IMR-90 (cell line): ENCODE data around the gene BAIAP2. TPM values are rescaled to one million over a fixed set of nuclear protein-coding genes. Genes with fewer than 3 reads are reported as not detected.

ENCODE experiments used
- ATAC-seq: fragments of 200-7000 bp; cut with Tn5 transposase; 2 replicates; pipeline ENCODE4 v1.9.1; 2020; ENCODE audit warnings: low read depth, mild to moderate bottlenecking, moderate library complexity
- BruUV-seq: library from RNA; stranded (reverse); fragments of 400-500 nt; replicated peaks from 2 replicates; lab custom pipeline; 2021; lab: Mats Ljungman, UMichigan
- CTCF ChIA-PET: fragments of 300-600 bp; formaldehyde crosslinking; extraction: SDS; loops from one replicate; lab custom pipeline; 2021; ENCODE audit warnings: antibody characterized with exemption; lab: Yijun Ruan, JAX
- POLR2A ChIA-PET: fragments of 300-600 bp; sonication (Branson Sonifier 250); formaldehyde crosslinking; loops from one replicate; lab custom pipeline; 2022; ENCODE audit warnings: antibody characterized with exemption; ENCODE audit not compliant: unreplicated experiment; lab: Charles Lee
- DNase-seq: peaks from one replicate; pipeline ENCODE4 v3.0.0; 2013
- H2AFZ ChIP-seq: replicated peaks from 2 replicates; pipeline ENCODE3; 2013; ENCODE audit warnings: low read length, mild to moderate bottlenecking; ENCODE audit not compliant: poor library complexity
- H2AK5ac ChIP-seq: 2 replicates; pipeline ENCODE4 v1.6.1; 2013; ENCODE audit warnings: low read depth, low read length, inconsistent platforms
- H2AK9ac ChIP-seq: replicated peaks from 2 replicates; pipeline ENCODE3; 2013; ENCODE audit warnings: mild to moderate bottlenecking, low read depth, low read length, moderate library complexity; ENCODE audit not compliant: poor library complexity
- H2BK120ac ChIP-seq: 2 replicates; pipeline ENCODE4 v1.6.1; 2013; ENCODE audit warnings: low read depth, low read length, inconsistent platforms
- H2BK15ac ChIP-seq: 3 replicates; pipeline ENCODE4 v1.6.1; 2013; ENCODE audit warnings: low read depth, low read length, inconsistent platforms
- H2BK20ac ChIP-seq: 2 replicates; pipeline ENCODE4 v1.6.1; 2013; ENCODE audit warnings: low read depth, mild to moderate bottlenecking, inconsistent platforms, low read length, moderate library complexity
- H2BK5ac ChIP-seq: 2 replicates; pipeline ENCODE4 v1.6.1; 2013; ENCODE audit warnings: mild to moderate bottlenecking, low read depth, low read length, inconsistent platforms; ENCODE audit not compliant: poor library complexity, severe bottlenecking
- H3K14ac ChIP-seq: replicated peaks from 2 replicates; pipeline ENCODE4 v1.6.1; 2013; ENCODE audit warnings: low read depth, low read length, inconsistent platforms
- H3K18ac ChIP-seq: 2 replicates; pipeline ENCODE4 v1.6.1; 2013; ENCODE audit warnings: low read depth, low read length, control low read depth
- H3K23ac ChIP-seq: 2 replicates; pipeline ENCODE4 v1.6.1; 2013; ENCODE audit warnings: low read depth, low read length, inconsistent platforms
- H3K27ac ChIP-seq: 2 replicates; pipeline ENCODE4 v1.5.1; 2013; ENCODE audit warnings: mild to moderate bottlenecking, control low read depth, low read length; ENCODE audit not compliant: insufficient read depth
- H3K27me3 ChIP-seq: 2 replicates; pipeline ENCODE4 v1.6.1; 2013; ENCODE audit warnings: low read length; ENCODE audit not compliant: control insufficient read depth, insufficient read depth
- H3K36me3 ChIP-seq: 2 replicates; pipeline ENCODE4 v1.6.1; 2013; ENCODE audit warnings: low read length, mixed read lengths; ENCODE audit not compliant: control insufficient read depth, insufficient read depth
- H3K4ac ChIP-seq: 2 replicates; pipeline ENCODE4 v1.6.1; 2013; ENCODE audit warnings: low read depth, low read length, inconsistent platforms
- H3K4me1 ChIP-seq: 2 replicates; pipeline ENCODE4 v1.6.1; 2013; ENCODE audit warnings: low read length, mixed read lengths; ENCODE audit not compliant: control insufficient read depth, insufficient read depth
- H3K4me2 ChIP-seq: 2 replicates; pipeline ENCODE4 v1.6.1; 2013; ENCODE audit warnings: low read depth, mild to moderate bottlenecking, control low read depth, low read length, moderate library complexity
- H3K4me3 ChIP-seq: 2 replicates; pipeline ENCODE4 v1.5.1; 2013; ENCODE audit warnings: low read depth, mild to moderate bottlenecking, control low read depth, low read length, moderate library complexity; ENCODE audit not compliant: insufficient read depth
- H3K56ac ChIP-seq: 2 replicates; pipeline ENCODE4 v1.6.1; 2013; ENCODE audit warnings: low read length, inconsistent platforms; ENCODE audit not compliant: insufficient read depth; ENCODE audit errors: extremely low read depth
- H3K79me1 ChIP-seq, 2 experiments: 2 replicates each; pipeline ENCODE4 v1.6.1; 2013; ENCODE audit warnings: low read length in 2 of 2, inconsistent platforms in 1 of 2, low read depth in 1 of 2
- H3K9ac ChIP-seq: 2 replicates; pipeline ENCODE4 v1.6.1; 2013; ENCODE audit warnings: low read depth, low read length, control low read depth
- H3K9me1 ChIP-seq: 2 replicates; pipeline ENCODE4 v1.6.1; 2013; ENCODE audit warnings: low read length, inconsistent platforms; ENCODE audit not compliant: insufficient read depth
- H3K9me3 ChIP-seq: 2 replicates; pipeline ENCODE4 v1.6.1; 2013; ENCODE audit warnings: low read length; ENCODE audit not compliant: control insufficient read depth, insufficient read depth
- H4K20me1 ChIP-seq: 2 replicates; pipeline ENCODE4 v1.6.1; 2013; ENCODE audit warnings: low read length, inconsistent platforms; ENCODE audit not compliant: insufficient read depth
- H4K5ac ChIP-seq: 2 replicates; pipeline ENCODE4 v1.6.1; 2013; ENCODE audit warnings: mild to moderate bottlenecking, low read depth, low read length, control low read depth
- H4K8ac ChIP-seq, 2 experiments: 2 replicates each; pipeline ENCODE4 v1.6.1; 2013; ENCODE audit warnings: low read depth in 2 of 2, low read length in 2 of 2, control low read depth in 1 of 2, inconsistent platforms in 1 of 2
- H4K91ac ChIP-seq: 2 replicates; pipeline ENCODE4 v1.6.1; 2013; ENCODE audit warnings: low read depth, low read length, inconsistent platforms; ENCODE audit not compliant: insufficient read depth
- BHLHE40 ChIP-seq: fragments of 150-350 bp; IDR thresholded peaks from 2 replicates; pipeline ENCODE4 v1.6.1; 2016; ENCODE audit warnings: mild to moderate bottlenecking, low read depth, low read length
- CEBPB ChIP-seq: IDR thresholded peaks from 2 replicates; pipeline ENCODE4 v1.6.1; 2012; ENCODE audit warnings: low read depth, low read length, improper control_type of control experiment
- FOS ChIP-seq: fragments of 150-350 bp; IDR thresholded peaks from 2 replicates; pipeline ENCODE4 v1.6.1; 2016; ENCODE audit warnings: low read depth, low read length
- MAFK ChIP-seq: IDR thresholded peaks from 2 replicates; pipeline ENCODE4 v1.6.1; 2012; ENCODE audit warnings: low read depth, low read length, improper control_type of control experiment
- MXI1 ChIP-seq: IDR thresholded peaks from 2 replicates; pipeline ENCODE4 v1.6.1; 2012; ENCODE audit warnings: low read depth, mild to moderate bottlenecking, low read length, moderate library complexity, borderline replicate concordance
- NFE2L2 ChIP-seq: fragments of 150-350 bp; IDR thresholded peaks from 2 replicates; pipeline ENCODE4 v1.6.1; 2016; ENCODE audit warnings: low read depth, mild to moderate bottlenecking, low read length
- POLR2A ChIP-seq: IDR thresholded peaks from 2 replicates; pipeline ENCODE4 v1.6.1; 2012; ENCODE audit warnings: mild to moderate bottlenecking, low read depth, low read length
- RAD21 ChIP-seq: IDR thresholded peaks from 2 replicates; pipeline ENCODE4 v1.6.1; 2012; ENCODE audit warnings: low read length, improper control_type of control experiment
- RCOR1 ChIP-seq: IDR thresholded peaks from 2 replicates; pipeline ENCODE4 v1.6.1; 2012; ENCODE audit warnings: mild to moderate bottlenecking, low read length, improper control_type of control experiment; ENCODE audit not compliant: insufficient replicate concordance
- RFX5 ChIP-seq: IDR thresholded peaks from 2 replicates; pipeline ENCODE4 v1.8.0; 2012; ENCODE audit warnings: low read depth, mild to moderate bottlenecking, low read length, moderate library complexity
- SMC3 ChIP-seq: fragments of 150-350 bp; IDR thresholded peaks from 2 replicates; pipeline ENCODE4 v1.6.1; 2016; ENCODE audit warnings: low read depth, mild to moderate bottlenecking, antibody characterized with exemption, low read length, moderate library complexity
- WGBS, 2 experiments: methylation state at CpG; one replicate each; pipeline versions ENCODE4 v1.1.5 to v1.1.7; 2013; ENCODE audit warnings: missing lambda C conversion rate in 2 of 2; ENCODE audit not compliant: insufficient read length in 1 of 2; ENCODE audit errors: extremely low coverage in 2 of 2; 5-methylcytosine and 5-hydroxymethylcytosine counted together
- dilution Hi-C: fragments of 300-500 bp; cut with HindIII; formaldehyde crosslinking; loops from one replicate; pipeline ENCODE4 v1.14.3; 2018; ENCODE audit warnings: low sequenced_read_pairs; ENCODE audit not compliant: unreplicated experiment
- in situ Hi-C: fragments of 300-500 bp; cut with MboI; formaldehyde crosslinking; loops from 3 replicates; pipeline ENCODE4 v1.14.3; 2019; ENCODE audit warnings: low sequenced_read_pairs, inconsistent platforms, mixed read lengths
- intact Hi-C: fragments of 100-400 bp; cut with micrococcal nuclease; formaldehyde crosslinking; loops from 2 replicates; pipeline ENCODE4 v1.10.0; 2022
- polyA plus RNA-seq, 3 experiments: library from polyadenylated mRNA; depleted of rRNA; stranded (reverse); fragments of >200 nt; gene quantifications; 2 replicates each; pipeline ENCODE4 v1.2.3, GENCODE V29; 2012; ENCODE audit warnings: low replicate concordance in 1 of 3
- total RNA-seq: library from RNA; depleted of rRNA; stranded (reverse); fragments of >200 nt; gene quantifications from 2 replicates; pipeline ENCODE4 v1.2.3, GENCODE V29; 2012
- TF ChIP-seq, protein P1 (sequence below): conservative IDR thresholded peaks from 2 replicates; pipeline ENCODE4 v1.5.1; 2012; ENCODE audit warnings: mild to moderate bottlenecking, low read depth, low read length, improper control_type of control experiment
- TF ChIP-seq, protein P2 (sequence below): fragments of 150-350 bp; IDR thresholded peaks from 2 replicates; pipeline ENCODE4 v1.6.1; 2017; ENCODE audit warnings: mild to moderate bottlenecking, antibody characterized with exemption, low read length, low read depth

The BAIAP2 gene
- total and polyA plus RNA-seq, 2 of the 4 experiments (the other 2 are of a cell fraction) = 18.3 to 32.6 TPM

DNA sequence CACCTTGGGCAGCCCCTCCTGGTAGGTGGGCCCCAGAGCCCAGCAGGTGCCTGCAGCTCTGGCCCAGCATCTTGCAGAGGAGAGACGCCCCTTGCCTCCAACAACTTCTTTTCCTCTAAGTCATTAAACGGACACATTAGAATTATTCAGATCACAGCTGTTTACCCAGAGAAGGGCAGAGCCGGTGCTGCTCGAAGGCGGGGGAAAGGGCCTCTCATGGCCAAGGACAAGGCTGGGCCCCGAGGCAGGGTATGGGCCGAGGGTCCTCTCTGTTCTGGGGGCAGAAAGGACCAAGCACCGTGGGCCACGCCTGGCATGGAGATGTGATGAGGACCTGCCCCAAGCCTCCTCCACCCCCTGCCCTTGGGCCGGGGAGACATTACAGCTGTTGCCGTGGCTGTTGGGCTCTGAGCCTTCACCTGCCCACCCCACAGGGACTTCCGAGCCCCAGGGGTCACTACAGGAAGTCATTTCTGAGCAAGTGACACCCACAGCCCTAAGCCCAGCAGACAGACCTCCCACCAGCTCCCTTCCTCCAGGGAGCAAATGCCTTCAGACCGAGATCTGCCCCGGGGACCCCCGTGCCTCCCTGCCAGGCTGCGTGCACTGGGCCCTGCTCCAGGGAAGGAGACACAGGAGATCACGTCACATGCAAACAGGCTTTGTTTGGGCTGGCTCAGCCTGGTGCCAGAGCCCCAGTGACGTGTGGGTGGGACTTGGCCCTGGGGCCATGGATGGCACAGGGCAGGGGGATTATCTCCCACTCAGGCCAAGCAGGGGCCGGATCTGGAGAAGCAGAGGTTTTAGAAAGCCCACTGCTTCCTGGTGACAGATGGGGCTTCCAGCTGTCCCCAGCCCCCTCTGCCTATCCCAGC, 129.7 kb downstream of the BAIAP2 start (continued):
- TF ChIP-seq MAFK = no peak

DNA sequence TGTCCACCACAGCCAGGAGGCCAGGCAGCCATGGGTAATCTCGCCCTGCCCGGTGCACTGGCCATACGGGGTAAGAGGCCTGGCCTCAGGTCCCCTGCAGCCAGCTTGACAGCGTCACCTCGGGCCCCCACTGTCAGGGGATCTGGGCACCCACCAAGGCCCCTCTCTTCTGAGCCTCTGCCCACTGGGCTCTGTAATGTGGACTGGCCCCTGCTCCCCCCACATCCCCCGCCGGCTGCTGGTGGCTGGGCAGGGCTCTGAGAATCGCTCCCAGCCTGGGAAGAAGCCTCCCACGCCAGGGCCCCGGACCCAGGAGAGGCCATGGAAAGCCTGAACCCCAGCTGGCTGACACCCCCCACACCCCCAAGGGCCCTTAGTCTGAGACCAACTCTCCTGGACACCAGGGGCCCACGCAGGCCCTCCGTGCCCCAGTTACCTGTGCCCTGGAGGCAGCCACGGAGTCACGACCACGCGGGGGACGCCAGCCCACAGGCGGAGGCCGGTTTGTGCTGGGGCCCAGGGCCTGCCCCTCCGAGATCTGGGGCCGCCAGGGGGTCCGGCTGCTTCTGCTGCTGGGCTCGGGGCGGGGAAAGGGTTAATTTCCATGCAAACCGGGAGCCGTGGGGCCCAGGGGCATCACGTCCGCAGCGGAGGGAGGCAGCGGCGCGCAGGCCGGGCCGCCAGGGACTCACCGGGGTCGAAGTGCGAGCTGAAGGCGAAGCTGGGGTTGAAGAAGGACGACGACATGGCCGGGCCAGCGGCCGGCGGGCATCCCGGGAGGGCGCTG, 130.5 kb downstream of the BAIAP2 start, which contains the start of gene PVALEF:
TSS of gene PVALEF (plus strand) at position 262 of the 787 bp plus-strand sequence. CDS start 15,720 bp downstream, outside the sequence.
- no peak within 1 kb of the TSS for H3K56ac ChIP-seq
- no peak within 1 kb of the TSS for H2BK120ac ChIP-seq
- no peaks in the 10 kb centered on the region for H3K9me1 ChIP-seq
- H3K36me3 ChIP-seq = no peaks in the 10 kb centered on the region
- no peaks in the 10 kb centered on the region for H3K79me1 ChIP-seq
- no peak within 1 kb of the TSS; the same call in 1 of the 2 replicates for H3K4me3 ChIP-seq
- no peak within 1 kb of the TSS for H3K9ac ChIP-seq
- H3K27me3 ChIP-seq = peaks cover 54% of the 10 kb centered on the region
- peak within 1 kb of the TSS; percentile 65 for H2AFZ ChIP-seq
- CTCF ChIA-PET = no interaction called here
- H2AK9ac ChIP-seq = peak within 1 kb of the TSS; percentile 78
- dilution Hi-C loops (no loop called here), in situ Hi-C loops (no loop called here), intact Hi-C loops (no loop called here)
- H4K5ac ChIP-seq = no peak within 1 kb of the TSS
- H2BK5ac ChIP-seq = no peak within 1 kb of the TSS
- H2BK20ac ChIP-seq = no peak within 1 kb of the TSS
- TF ChIP-seq FOS = no peak
- TF ChIP-seq, protein P1, sequence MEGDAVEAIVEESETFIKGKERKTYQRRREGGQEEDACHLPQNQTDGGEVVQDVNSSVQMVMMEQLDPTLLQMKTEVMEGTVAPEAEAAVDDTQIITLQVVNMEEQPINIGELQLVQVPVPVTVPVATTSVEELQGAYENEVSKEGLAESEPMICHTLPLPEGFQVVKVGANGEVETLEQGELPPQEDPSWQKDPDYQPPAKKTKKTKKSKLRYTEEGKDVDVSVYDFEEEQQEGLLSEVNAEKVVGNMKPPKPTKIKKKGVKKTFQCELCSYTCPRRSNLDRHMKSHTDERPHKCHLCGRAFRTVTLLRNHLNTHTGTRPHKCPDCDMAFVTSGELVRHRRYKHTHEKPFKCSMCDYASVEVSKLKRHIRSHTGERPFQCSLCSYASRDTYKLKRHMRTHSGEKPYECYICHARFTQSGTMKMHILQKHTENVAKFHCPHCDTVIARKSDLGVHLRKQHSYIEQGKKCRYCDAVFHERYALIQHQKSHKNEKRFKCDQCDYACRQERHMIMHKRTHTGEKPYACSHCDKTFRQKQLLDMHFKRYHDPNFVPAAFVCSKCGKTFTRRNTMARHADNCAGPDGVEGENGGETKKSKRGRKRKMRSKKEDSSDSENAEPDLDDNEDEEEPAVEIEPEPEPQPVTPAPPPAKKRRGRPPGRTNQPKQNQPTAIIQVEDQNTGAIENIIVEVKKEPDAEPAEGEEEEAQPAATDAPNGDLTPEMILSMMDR = no peak
- no peak for TF ChIP-seq NFE2L2
- no peak for TF ChIP-seq RCOR1
- TF ChIP-seq RFX5 = no peak
- no peak for TF ChIP-seq MXI1
- no peak for TF ChIP-seq SMC3
- no peak for TF ChIP-seq POLR2A
- TF ChIP-seq, protein P2, sequence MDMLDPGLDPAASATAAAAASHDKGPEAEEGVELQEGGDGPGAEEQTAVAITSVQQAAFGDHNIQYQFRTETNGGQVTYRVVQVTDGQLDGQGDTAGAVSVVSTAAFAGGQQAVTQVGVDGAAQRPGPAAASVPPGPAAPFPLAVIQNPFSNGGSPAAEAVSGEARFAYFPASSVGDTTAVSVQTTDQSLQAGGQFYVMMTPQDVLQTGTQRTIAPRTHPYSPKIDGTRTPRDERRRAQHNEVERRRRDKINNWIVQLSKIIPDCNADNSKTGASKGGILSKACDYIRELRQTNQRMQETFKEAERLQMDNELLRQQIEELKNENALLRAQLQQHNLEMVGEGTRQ = no peak
- TF ChIP-seq RAD21 = no peak
- no peak for TF ChIP-seq CEBPB
- no peak for TF ChIP-seq BHLHE40
- 20% methylated on average over 12 of the region's 46 CpGs; no CpG with 5 or more reads in 1 of the 2 experiments for WGBS, 2 experiments
- no peaks in the 10 kb centered on the region for H3K9me3 ChIP-seq
- no peak within 1 kb of the TSS for H2AK5ac ChIP-seq
- POLR2A ChIA-PET = no interaction called here
- no peak within 1 kb of the TSS for H2BK15ac ChIP-seq
- no peak within 1 kb of the TSS for H3K14ac ChIP-seq
- no peak within 1 kb of the TSS for H3K4ac ChIP-seq
- DNase-seq = no peak
- H3K27ac ChIP-seq = no peak within 1 kb of the TSS
- H3K23ac ChIP-seq = no peak within 1 kb of the TSS
- ATAC-seq = peak; percentile 61
- no peak within 1 kb of the TSS for H3K18ac ChIP-seq
- no TSS peak for BruUV-seq
- no peak within 1 kb of the TSS for H3K4me2 ChIP-seq
- H4K91ac ChIP-seq = no peak within 1 kb of the TSS
- H3K4me1 ChIP-seq = no peaks in the 10 kb centered on the region
- 0 out of 2 replicates have a peak, but pooled peaks cover 3% of the 10 kb centered on the region for H4K20me1 ChIP-seq
- H4K8ac ChIP-seq = no peak within 1 kb of the TSS
